ENCODE data around the gene SLC25A33.

- no peak for TF ChIP-seq RFX5 (IDR thresholded peaks at IDR 0.05)
- no peak for TF ChIP-seq RAD21 (conservative IDR thresholded peaks at IDR 0.05 in 1 of 2, IDR thresholded peaks at IDR 0.05 in 1 of 2)
- TF ChIP-seq REST (IDR thresholded peaks at IDR 0.05), result no peak
Measured at GRCh38 chr1:9609998-9610397, 70.7 kb downstream of the SLC25A33 start.

Measured in A549 (cell line).